ENCODE results near the gene SLC2A4. TPM values are rescaled to one million over a fixed set of nuclear protein-coding genes. Genes with fewer than 3 reads are reported as not detected.

Gene SLC2A4
- total RNA-seq, 2 donors from 2014 or later: 1.9 to 5.7 TPM

DNA sequence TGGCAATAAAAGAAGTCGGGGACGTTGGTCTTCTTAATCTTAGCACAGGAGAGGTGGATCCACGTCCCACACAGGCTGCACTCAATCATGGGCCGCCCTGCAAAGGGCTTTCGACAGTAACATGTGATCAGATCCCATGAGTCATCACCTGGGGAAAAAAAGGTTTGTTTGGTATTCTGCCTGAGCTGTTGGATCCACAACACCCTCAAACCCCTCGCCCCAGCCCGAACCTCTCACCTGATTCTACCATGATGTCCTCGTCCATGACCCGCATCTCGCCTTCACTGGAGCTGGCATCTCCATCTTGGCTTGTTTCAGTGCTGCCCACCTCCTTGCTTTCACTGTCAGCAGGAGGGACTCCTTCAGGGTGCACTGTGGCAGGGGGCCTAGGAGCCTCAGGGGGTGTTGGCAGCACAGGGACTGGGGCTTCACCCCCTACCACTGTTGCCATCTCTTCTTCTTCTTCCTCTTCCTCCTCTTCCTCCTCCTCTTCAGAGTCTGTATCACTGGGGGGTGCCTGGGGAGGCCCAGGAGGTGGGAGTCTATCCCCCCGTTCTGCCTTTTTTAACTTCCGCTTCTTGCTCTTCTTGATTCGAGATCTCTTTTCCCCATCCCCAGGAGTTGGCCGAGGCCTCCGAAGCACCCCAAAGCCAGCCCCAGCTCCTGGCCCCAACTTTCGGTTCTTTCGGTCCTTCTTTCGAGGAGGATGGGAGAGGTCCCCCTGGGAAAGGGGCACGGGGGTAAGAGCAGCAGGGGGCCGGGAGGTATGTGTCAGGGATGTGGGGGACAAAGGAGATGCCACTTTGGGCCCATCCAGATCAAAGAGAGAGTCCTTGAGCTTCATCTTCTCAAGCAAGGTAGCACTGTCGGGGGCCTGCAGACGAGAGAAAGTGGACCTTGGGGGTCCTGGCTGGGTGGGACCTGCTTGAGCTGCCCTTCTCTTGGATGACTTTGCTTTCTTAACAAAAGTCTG lies 45.5 kb upstream of the SLC2A4 start:
- H3K36me3 ChIP-seq: peaks cover 5% of the 10 kb centered on the region
- H3K27me3 ChIP-seq: no peaks in the 10 kb centered on the region
- intact Hi-C loops (cut with DNase I): no loop called here
- no peak for DNase-seq
- peak overlapping the region; percentile 91 for H3K27ac ChIP-seq
- H3K9ac ChIP-seq (ENCODE audit: low read depth in 2 of 2, low read length in 2 of 2): peak overlapping the region in 1 of 2 donors; percentile 16
- no peaks in the 10 kb centered on the region for H3K9me3 ChIP-seq
- TF ChIP-seq, protein P1, sequence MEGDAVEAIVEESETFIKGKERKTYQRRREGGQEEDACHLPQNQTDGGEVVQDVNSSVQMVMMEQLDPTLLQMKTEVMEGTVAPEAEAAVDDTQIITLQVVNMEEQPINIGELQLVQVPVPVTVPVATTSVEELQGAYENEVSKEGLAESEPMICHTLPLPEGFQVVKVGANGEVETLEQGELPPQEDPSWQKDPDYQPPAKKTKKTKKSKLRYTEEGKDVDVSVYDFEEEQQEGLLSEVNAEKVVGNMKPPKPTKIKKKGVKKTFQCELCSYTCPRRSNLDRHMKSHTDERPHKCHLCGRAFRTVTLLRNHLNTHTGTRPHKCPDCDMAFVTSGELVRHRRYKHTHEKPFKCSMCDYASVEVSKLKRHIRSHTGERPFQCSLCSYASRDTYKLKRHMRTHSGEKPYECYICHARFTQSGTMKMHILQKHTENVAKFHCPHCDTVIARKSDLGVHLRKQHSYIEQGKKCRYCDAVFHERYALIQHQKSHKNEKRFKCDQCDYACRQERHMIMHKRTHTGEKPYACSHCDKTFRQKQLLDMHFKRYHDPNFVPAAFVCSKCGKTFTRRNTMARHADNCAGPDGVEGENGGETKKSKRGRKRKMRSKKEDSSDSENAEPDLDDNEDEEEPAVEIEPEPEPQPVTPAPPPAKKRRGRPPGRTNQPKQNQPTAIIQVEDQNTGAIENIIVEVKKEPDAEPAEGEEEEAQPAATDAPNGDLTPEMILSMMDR (IDR thresholded peaks at IDR 0.05): no peak
- no peak overlapping the region for H3K4me3 ChIP-seq
- H3K4me1 ChIP-seq: peaks cover 26% of the 10 kb centered on the region

DNA sequence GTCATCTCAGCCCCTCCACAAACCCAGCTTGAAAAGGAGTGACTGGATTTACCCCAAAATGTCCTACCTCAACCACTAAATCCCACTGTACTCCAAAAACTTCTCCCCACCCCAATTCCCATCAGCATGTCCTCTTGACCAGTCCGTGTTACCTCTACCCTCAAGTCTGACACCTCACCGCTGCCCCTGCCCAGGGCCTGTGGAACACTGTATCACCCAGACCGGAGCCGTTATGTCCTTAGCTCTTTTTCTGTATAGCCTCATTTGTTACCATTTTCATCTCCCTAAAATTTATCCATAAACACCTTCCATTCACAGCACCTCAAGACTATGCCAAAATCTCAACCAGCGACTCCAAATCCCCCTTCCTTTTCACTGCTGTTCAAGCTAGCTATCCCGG lies 44.7 kb upstream of the SLC2A4 start:
- H3K4me3 ChIP-seq: no peak overlapping the region
- no peak for DNase-seq
- TF ChIP-seq, protein P1 (IDR thresholded peaks at IDR 0.05): no peak
- H3K9ac ChIP-seq (ENCODE audit: low read depth in 2 of 2, low read length in 2 of 2): peak overlapping the region in 1 of 2 donors; percentile 82
- H3K9me3 ChIP-seq: no peaks in the 10 kb centered on the region
- H3K27ac ChIP-seq: peak overlapping the region; percentile 99
- H3K36me3 ChIP-seq: peaks cover 5% of the 10 kb centered on the region
- intact Hi-C loops (cut with DNase I): no loop called here
- no peaks in the 10 kb centered on the region for H3K27me3 ChIP-seq
- H3K4me1 ChIP-seq: peaks cover 28% of the 10 kb centered on the region

- Histone ChIP-seq H3K4me1 (peaks cover 28% of the 10 kb centered on the region), H3K9me3 (no peaks in the 10 kb centered on the region), H3K9ac (ENCODE audit: low read depth in 2 of 2, low read length in 2 of 2) (peak overlapping the region in 1 of 2 donors; percentile 82), H3K27me3 (no peaks in the 10 kb centered on the region), H3K36me3 (peaks cover 5% of the 10 kb centered on the region), H3K4me3 (peak overlapping the region; percentile 95), H3K27ac (peak overlapping the region; percentile 99)
- no peak for DNase-seq
- intact Hi-C loops (cut with DNase I): no loop called here
- TF ChIP-seq, protein P1 (IDR thresholded peaks at IDR 0.05): no peak
Observed at GRCh38 chr17:7237266-7237760, 44.2 kb upstream of the SLC2A4 start.

DNA sequence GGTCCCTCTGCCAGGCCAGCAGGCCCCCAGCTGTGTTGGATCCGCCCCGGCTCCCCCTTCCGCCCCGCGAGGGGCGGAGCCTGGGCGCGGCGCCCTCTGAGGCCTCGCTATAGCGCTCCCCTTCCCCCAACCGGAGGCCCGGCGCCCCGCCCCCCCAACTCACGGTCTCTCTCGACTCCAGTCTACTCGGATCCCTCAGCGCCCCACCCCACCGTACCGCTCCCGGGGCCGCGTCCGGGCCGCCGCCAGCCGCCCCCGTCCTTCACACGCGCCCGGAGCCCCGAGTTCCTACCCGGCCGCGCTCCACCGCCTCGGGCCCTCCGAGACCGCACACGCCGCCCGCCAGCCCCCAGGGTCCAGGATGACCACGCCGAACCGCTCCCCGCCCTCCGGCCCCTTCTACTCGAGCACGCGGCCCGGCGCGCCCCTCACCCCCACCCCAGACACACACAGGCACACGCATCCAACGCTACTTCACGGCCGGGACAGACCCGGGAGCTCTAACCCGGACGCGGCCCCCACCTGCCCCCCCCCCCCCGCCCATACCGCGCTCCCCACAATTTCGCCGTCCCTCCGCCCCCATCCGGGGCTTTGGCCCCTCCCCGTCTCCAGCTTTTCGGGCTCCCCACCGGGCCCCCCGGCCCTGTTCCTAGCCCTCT lies 43.6 kb upstream of the SLC2A4 start:
- H3K36me3 ChIP-seq: peaks cover 5% of the 10 kb centered on the region
- H3K9ac ChIP-seq (ENCODE audit: low read depth in 2 of 2, low read length in 2 of 2): peak overlapping the region; percentile 80 to 82
- intact Hi-C loops (cut with DNase I): no loop called here
- H3K27ac ChIP-seq: peak overlapping the region; percentile 99
- H3K9me3 ChIP-seq: no peaks in the 10 kb centered on the region
- H3K4me3 ChIP-seq: peak overlapping the region; percentile 95
- no peaks in the 10 kb centered on the region for H3K27me3 ChIP-seq
- TF ChIP-seq, protein P1 (IDR thresholded peaks at IDR 0.05): no peak
- peak; percentile 95 for DNase-seq
- H3K4me1 ChIP-seq: peaks cover 28% of the 10 kb centered on the region

DNA sequence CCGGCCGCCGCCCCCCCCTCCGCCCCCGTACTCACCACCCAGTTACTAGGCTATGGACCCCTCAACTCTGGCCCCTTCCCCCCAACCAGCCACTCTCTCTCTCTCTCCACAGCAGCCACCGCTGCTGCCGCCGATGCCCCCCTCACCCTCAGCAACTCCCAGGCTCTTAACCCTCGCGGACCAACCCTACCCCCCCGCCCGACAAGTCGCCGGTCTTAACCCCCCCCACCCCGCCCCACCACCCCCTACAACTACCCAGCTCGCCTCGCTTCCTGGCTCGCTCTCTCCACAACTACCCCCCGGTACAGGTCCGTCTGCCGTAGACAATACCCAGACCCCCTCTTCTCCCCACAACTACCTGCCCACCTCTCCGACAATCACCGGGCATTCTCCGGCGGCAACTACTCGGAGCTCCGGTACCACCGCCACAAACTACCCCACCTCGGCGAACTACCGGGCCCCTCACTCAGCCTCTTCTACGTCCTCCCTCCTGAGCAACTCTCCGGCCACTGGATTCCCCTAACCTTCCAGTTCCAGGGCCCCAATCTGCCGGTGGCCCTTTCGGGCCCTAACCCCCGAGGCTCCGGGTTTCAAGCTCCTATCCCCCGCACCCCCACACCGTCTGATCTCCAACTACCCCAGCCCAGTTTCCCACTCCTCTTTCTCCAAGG lies 43.0 kb upstream of the SLC2A4 start:
- TF ChIP-seq, protein P1 (IDR thresholded peaks at IDR 0.05): no peak
- H3K9me3 ChIP-seq: no peaks in the 10 kb centered on the region
- no peak for DNase-seq
- H3K27ac ChIP-seq: peak overlapping the region; percentile 99
- intact Hi-C loops (cut with DNase I): no loop called here
- peaks cover 28% of the 10 kb centered on the region for H3K4me1 ChIP-seq
- H3K36me3 ChIP-seq: peaks cover 5% of the 10 kb centered on the region
- peak overlapping the region; percentile 94 to 99 for H3K9ac ChIP-seq (ENCODE audit: low read depth in 2 of 2, low read length in 2 of 2)
- H3K4me3 ChIP-seq: peak overlapping the region; percentile 95
- no peaks in the 10 kb centered on the region for H3K27me3 ChIP-seq

Measured in colonic mucosa (tissue), 4 donors.